DMS114 treated with DMSO at 0.1 percent for 48 hours (cell line): ENCODE measurements around the gene CHRDL1.

Source experiments
- DNase-seq: peaks from one replicate; lab custom pipeline; 2025; ENCODE audit not compliant: unreplicated experiment; lab: John Stamatoyannopoulos, UW

The CHRDL1 gene

DNA sequence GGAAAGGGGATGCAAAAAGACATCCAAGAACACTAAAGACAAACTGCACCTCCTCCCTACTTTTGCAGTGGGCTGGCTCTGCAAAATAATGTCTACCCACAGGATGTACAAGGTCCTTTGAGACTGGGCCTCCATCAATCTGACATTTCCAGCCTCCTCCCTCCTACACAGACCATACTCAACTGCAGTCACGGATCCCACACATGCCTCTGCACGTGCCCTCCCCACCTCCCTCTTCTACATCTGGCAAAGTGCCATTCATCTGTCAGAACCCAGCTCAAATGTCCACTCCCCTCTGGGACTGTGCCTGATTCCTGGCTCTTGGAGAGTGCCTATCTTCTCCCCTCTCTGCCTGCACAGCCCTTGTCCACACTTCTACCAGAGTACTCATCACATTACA is 50.3 kb downstream of the CHRDL1 start:
- DNase-seq: no peak

DNA sequence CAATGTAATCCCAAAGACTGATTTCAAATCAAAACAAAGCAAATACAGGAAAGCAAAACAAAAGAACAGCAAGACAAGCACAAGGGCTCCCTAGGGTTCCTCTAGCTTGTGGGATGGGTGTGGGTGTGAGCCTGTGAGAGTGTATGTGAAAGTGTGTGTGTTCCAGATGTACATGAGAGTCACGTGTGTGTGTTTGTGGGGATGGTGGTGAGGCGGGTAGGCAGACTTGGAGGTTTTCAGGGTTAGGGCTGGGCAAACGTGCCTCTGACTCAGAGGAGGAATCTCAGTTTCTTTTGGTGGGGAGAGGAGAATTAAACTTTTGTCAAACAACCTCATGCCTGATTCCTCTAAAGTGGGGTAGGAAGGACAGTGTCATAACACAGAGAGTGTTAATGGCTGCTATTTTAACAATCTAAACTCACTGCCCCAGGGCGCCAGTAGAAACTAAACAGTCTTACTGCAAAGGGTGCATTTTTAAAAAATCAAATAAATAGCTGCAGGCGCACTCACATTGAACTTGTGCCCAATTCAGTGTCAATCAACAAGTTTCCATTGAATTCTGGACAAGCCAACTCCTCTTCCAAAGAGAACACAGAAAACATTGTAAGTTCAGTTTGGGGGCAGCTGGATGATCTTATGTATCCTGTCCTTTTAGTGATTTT is 51.8 kb downstream of the CHRDL1 start:
- no peak for DNase-seq

DNA sequence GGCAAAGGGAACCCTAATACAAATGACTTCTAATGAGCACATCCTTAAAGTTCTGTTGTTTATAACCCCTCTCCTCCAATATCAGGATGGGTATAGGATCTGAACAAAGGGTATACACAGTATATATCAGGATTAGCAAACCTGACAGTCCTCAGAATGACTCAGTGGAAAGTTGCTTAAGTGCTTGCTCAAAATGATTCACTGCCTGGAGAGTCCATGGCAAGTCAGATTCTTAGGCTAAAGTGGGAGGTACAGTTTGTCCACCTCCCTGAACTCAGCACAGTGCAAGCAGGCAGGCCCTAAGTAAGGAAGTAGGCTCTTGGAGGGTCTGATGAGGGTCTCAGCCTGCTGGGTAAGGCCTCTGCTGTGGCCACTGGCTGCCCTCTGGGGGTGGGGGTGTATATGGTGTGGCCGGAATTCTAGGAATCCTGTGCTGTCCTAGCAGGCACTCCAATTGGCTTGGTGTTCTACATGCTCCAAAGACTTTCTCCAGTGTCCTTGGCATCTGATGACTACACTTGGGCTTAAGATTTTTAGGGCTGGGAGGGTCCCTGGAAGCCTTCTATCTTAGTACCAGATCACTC is 54.3 kb downstream of the CHRDL1 start:
- no peak for DNase-seq

- DNase-seq: no peak
These were observed 60.6 kb downstream of the CHRDL1 start for GRCh38 chrX:110734894-110735541.

DNA sequence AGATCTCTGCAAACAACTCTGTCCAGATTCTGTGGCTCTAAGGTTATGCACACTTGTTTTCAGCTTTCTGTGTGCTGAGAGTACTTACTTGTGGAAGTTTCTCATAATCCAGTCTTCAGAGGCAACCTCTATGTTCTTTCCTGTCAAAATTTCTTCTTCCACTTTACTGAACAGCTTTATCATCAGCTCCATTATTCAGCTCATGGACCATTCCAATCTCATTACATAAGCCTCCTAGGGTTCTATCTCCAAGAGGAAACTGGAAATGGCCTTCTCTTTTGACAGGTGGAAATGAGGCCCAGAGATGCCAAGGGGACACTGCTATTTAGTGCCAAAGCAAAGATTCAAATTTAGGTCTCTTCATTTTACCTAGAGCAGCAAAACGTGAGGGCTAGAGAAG is 61.3 kb downstream of the CHRDL1 start:
- no peak for DNase-seq

- no peak for DNase-seq
These were observed 62.5 kb downstream of the CHRDL1 start for GRCh38 chrX:110733166-110733565.

GRCh38 chrX:110732266-110732665 is 63.4 kb downstream of the CHRDL1 start:
- DNase-seq: no peak

GRCh38 chrX:110723844-110724243 is 71.8 kb downstream of the CHRDL1 start:
- DNase-seq: no peak

DNA sequence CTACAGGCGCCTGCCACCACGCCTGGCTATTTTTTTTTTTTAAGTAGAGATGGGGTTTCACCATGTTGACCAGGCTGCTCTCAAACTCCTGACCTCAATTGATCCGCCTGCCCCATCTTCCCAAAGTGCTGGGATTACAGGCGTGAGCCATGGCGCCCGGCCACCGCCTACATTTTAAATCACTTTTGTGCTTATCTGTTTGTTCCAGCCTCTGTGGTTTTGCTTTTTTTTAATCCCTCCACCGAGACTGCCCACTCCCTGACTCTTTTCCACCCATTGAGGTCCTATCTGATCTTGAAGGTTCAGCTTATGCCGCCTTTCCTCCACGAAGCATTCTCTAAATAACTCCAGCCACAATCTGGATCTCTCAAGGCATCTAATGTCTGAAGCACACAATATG is 73.5 kb downstream of the CHRDL1 start:
- no peak for DNase-seq

DNA sequence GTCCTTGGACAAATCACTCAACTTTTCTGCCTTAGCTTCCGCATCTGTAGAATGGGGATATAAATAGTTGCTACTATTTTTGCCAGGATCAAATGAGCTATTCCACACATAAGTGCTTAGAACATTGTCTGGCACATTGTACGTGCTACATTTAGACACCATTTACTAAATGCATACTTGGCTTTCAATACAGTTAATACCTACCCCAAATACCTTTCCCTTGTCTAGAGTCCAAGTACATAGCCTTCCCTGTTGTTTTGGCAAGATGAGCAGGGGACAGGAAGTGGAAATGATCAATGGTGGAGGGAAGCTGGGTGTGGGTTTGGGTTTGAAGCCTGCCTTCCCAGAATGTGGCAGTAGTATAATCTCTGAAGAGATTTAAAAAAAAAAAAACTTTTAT is 82.0 kb downstream of the CHRDL1 start:
- DNase-seq: no peak

GRCh38 chrX:110706446-110706845 is 89.2 kb downstream of the CHRDL1 start:
- no peak for DNase-seq

DNA sequence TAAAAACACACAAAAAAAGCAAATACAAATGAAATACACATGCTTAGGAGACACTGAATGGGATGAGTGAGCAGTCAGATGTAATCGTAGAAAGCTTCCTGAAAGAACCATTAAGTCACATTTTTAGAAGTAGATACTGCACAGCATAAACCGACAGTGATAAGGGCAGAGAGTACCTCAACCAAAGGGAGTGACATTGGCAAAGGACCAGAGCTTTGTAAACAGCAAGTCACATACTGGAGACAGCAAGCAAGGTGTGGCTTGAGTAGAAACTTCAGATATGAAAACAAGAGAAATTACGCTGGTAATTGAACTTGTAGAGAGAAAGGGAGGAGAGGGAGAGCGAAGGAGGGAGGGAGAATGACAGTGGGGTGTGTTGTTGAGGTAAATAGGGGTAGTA is 92.0 kb downstream of the CHRDL1 start:
- no peak for DNase-seq

DNA sequence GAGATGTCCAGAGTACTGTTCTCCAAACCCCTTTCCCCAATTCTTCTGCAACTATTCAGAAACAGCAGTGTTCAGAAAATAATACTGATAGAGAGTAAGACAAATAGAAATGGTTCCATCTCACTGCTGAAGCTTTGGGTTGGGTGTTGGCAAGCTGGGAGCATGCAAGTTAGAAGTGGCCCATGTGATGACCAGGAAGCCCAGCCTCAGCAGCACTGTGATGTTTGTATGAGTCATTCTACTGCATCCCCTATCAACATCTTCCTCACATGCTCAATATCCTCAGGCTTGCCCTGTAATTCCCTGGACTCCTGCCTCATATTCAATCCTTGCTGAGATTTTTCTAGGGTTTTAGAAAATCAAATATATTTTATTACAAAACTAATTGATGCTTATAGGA is 96.5 kb downstream of the CHRDL1 start:
- no peak for DNase-seq

GRCh38 chrX:110698696-110699095 is 96.9 kb downstream of the CHRDL1 start:
- DNase-seq: no peak

- DNase-seq: no peak
These were observed 102.8 kb downstream of the CHRDL1 start for GRCh38 chrX:110692866-110693265.

DNA sequence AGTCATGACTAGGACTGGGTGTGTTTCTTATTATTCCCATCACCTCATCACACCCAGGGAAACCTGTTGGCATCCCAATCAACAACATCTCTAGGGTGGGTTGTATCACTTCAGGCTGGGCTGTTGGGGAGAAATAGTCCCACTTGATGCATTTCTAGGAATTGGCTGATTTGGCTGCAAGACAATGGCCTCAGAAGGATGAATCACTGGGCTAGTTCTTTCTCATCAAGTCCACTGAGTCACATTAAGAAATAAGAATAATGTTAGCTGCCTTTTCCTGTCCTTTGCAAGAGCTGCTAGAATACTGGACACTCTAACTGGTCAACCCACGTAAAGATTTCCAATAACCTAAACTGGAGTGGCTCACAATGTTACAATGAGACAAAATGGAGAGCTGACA is 104.2 kb downstream of the CHRDL1 start:
- no peak for DNase-seq

GRCh38 chrX:110684653-110685052 is 111.0 kb downstream of the CHRDL1 start:
- no peak for DNase-seq

DNA sequence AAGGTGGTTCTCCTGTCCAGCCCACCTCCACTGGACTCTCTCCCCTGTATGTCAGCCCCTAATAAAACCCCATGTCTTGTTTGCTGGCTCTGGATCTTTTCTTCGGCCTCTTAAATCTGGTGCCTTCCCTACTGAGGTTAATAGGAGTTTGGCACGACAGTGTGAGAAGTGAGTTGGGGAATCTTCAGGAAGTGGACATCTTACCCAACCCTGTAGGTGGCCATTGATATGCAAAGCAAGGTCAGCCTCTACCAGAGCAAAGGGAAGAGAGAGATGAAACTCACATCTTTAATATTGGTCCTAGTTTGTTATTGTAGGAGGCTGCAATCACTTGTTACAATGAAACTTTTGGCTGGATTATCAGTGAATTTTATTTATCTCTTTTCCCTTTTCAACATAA is 111.7 kb downstream of the CHRDL1 start:
- DNase-seq: no peak

GRCh38 chrX:110678591-110678990 is 117.0 kb downstream of the CHRDL1 start:
- DNase-seq: no peak

GRCh38 chrX:110675886-110676285 is 119.7 kb downstream of the CHRDL1 start:
- DNase-seq: no peak

DNA sequence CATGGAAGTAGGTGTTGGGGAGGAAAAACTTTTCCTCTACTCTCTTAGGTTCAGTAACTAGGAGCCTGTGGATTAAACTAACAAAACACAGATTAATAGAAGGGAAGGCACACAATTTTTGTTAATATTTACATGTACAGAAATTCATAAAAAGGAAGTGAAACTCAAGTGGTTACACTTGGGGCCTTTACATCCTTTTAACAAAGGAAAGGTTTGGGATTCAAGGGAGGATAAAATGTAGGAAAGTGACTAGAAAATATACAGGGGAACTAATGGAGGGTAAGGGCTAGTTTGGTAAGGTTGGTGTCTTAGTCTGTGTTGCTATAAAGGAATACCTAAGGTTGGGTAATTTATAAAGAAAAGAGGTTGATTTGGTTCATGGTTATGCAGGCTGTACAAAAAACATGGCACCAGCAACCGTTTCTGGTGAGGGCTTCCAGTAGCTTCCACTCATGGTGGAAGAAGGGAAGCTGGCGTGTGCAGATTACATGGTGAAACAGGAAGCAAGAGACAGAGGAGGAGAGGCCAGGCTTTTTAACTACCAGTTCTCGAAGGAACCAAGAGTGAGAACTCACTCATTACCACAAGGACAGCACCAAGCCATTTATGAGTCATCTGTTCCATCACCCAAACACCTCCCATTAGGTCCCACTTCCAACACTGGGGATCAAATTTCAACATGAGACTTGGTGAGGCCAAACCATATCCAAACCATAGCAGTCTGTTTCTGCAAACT is 124.4 kb downstream of the CHRDL1 start:
- DNase-seq: no peak

- no peak for DNase-seq
These were observed 126.0 kb downstream of the CHRDL1 start for GRCh38 chrX:110669572-110669971.
